K562 (cell line): Measurements from ENCODE around the gene COL6A2. TPM values are rescaled to one million over a fixed set of nuclear protein-coding genes. Genes with fewer than 3 reads are reported as not detected.
A peak's percentile ranks its signal among the peaks of the same experiment; 100 is the strongest.

ENCODE experiments used
- ATAC-seq: fragments of 200-7000 bp; cut with Tn5 transposase; 3 replicates; pipeline ENCODE4 v1.9.1; 2020; ENCODE audit warnings: moderate library complexity
- BruUV-seq: library from RNA; stranded (reverse); fragments of 400-500 nt; replicated peaks from 2 replicates; lab custom pipeline; 2021; lab: Mats Ljungman, UMichigan
- CTCF ChIA-PET: fragments of 300-600 bp; formaldehyde crosslinking; extraction: SDS; loops from one replicate; lab custom pipeline; 2021; ENCODE audit warnings: low intra/inter-chr PET ratio; lab: Yijun Ruan, JAX
- POLR2A ChIA-PET: fragments of 300-600, 350-650 bp; sonication (Branson Sonifier 250); formaldehyde crosslinking; extraction: SDS; loops from one replicate; lab custom pipeline; 2021; ENCODE audit warnings: antibody characterized with exemption, inconsistent platforms; lab: Yijun Ruan, JAX
- DNase-seq, 4 experiments: peaks; one replicate each; pipeline versions ENCODE4 v3.0.0 to v3.0.0-alpha.2; 2011 to 2018; ENCODE audit warnings: low spot score in 3 of 4, mixed read lengths in 3 of 4; ENCODE audit errors: extremely low read depth in 1 of 4
- FAIRE-seq: peaks from 2 replicates; lab custom pipeline; 2011; peaks lifted over from hg19 to GRCh38; lab: Jason Lieb, UNC
- H2AFZ ChIP-seq: 2 replicates; pipeline ENCODE4 v1.6.0; 2011; ENCODE audit warnings: low read depth, low read length, control low read depth, inconsistent platforms
- H3K27ac ChIP-seq: fragments of 200-600 bp; 3 replicates; pipeline ENCODE4 v1.8.0; 2011; ENCODE audit warnings: low read depth, mild to moderate bottlenecking, control low read depth, inconsistent platforms, low read length, moderate library complexity, mixed read lengths; ENCODE audit errors: extremely low read depth
- H3K27me3 ChIP-seq, 2 experiments: fragments of 300-600 bp in 1 of 2; 2 replicates in 1 of 2; 3 replicates in 1 of 2; pipeline versions ENCODE4 v1.6.0 to v1.8.0; 2011; ENCODE audit warnings: inconsistent platforms in 2 of 2, low read length in 2 of 2, mild to moderate bottlenecking in 1 of 2, mixed read lengths in 1 of 2, moderate library complexity in 1 of 2; ENCODE audit not compliant: control insufficient read depth in 2 of 2, insufficient read depth in 2 of 2
- H3K36me3 ChIP-seq: fragments of 300-600 bp; 3 replicates; pipeline ENCODE4 v1.8.0; 2011; ENCODE audit warnings: mild to moderate bottlenecking, low read length, inconsistent platforms; ENCODE audit not compliant: control insufficient read depth, insufficient read depth
- H3K4me1 ChIP-seq, 2 experiments: fragments of 200-600 bp in 1 of 2; replicated peaks in 1 of 2; 2 replicates in 1 of 2; 3 replicates in 1 of 2; pipeline versions ENCODE4 v1.5.1 to v1.8.0; 2011; ENCODE audit warnings: inconsistent platforms in 2 of 2, low read length in 2 of 2, mild to moderate bottlenecking in 1 of 2, mixed read lengths in 1 of 2, moderate library complexity in 1 of 2; ENCODE audit not compliant: control insufficient read depth in 2 of 2, insufficient read depth in 2 of 2
- H3K4me2 ChIP-seq: 2 replicates; pipeline ENCODE4 v1.6.1; 2011; ENCODE audit warnings: low read length, control low read depth, inconsistent platforms, mixed read lengths; ENCODE audit not compliant: insufficient read depth
- H3K4me3 ChIP-seq: fragments of 200-600 bp; sonication (generic), shearing (Covaris generic); 2 replicates; pipeline ENCODE4 v1.5.1; 2016; ENCODE audit warnings: control low read depth, inconsistent platforms
- H3K79me2 ChIP-seq: fragments of 200-600 bp; 3 replicates; pipeline ENCODE4 v1.8.0; 2011; ENCODE audit warnings: low read length, inconsistent platforms; ENCODE audit not compliant: control insufficient read depth, insufficient read depth
- H3K9ac ChIP-seq, 2 experiments: 2 replicates each; pipeline versions ENCODE4 v1.6.0 to v1.6.1; 2011; ENCODE audit warnings: low read depth in 2 of 2, low read length in 2 of 2, control low read depth in 1 of 2, inconsistent platforms in 1 of 2, mild to moderate bottlenecking in 1 of 2, mixed read lengths in 1 of 2; ENCODE audit not compliant: insufficient read depth in 1 of 2
- H3K9me1 ChIP-seq: one replicate; pipeline ENCODE4 v1.6.0; 2011; ENCODE audit warnings: inconsistent platforms, mild to moderate bottlenecking, low read length, moderate library complexity; ENCODE audit not compliant: control insufficient read depth, insufficient read depth
- H3K9me3 ChIP-seq: replicated peaks from 2 replicates; pipeline ENCODE4 v1.5.1; 2011; ENCODE audit warnings: low read depth, low read length, inconsistent platforms; ENCODE audit not compliant: control insufficient read depth, insufficient read depth
- H4K20me1 ChIP-seq: replicated peaks from 2 replicates; pipeline ENCODE4 v1.6.1; 2011; ENCODE audit warnings: low read length, inconsistent platforms, mixed read lengths; ENCODE audit not compliant: control insufficient read depth, insufficient read depth
- FOXK2 ChIP-seq, 2 experiments: fragments of 450-650 bp; IDR thresholded peaks in 1 of 2; conservative IDR thresholded peaks in 1 of 2; 2 replicates each; pipeline ENCODE4 v1.6.1; 2016; ENCODE audit warnings: low read depth in 2 of 2, mild to moderate bottlenecking in 1 of 2
- FOXO4 ChIP-seq: fragments of 450-650 bp; formaldehyde crosslinking; IDR thresholded peaks from 2 replicates; pipeline ENCODE4 v1.4.0; 2020; ENCODE audit warnings: mild to moderate bottlenecking, moderate library complexity
- GTF2F1 ChIP-seq: IDR thresholded peaks from 2 replicates; pipeline ENCODE4 v1.6.1; 2011; ENCODE audit warnings: low read depth, low read length, improper control_type of control experiment
- HMG20A ChIP-seq: fragments of 450-650 bp; formaldehyde crosslinking; conservative IDR thresholded peaks from 2 replicates; pipeline ENCODE4 v1.4.0; 2020; ENCODE audit warnings: mild to moderate bottlenecking, mixed read lengths
- KLF13 ChIP-seq: fragments of 450-650 bp; IDR thresholded peaks from 2 replicates; pipeline ENCODE4 v1.6.1; 2016; ENCODE audit warnings: missing genetic modification characterization, low read depth, mild to moderate bottlenecking, missing compliant biosample characterization, moderate library complexity, borderline replicate concordance
- MYBL2 ChIP-seq, 2 experiments: fragments of 450-650 bp in 1 of 2; sonication (generic) in 1 of 2; formaldehyde crosslinking in 1 of 2; IDR thresholded peaks; 2 replicates each; pipeline versions ENCODE4 v1.6.1 to v1.8.1; 2017 to 2022; ENCODE audit warnings: borderline replicate concordance in 1 of 2, inconsistent platforms in 1 of 2, low read depth in 1 of 2, mild to moderate bottlenecking in 1 of 2, missing genetic modification reagents in 1 of 2, moderate library complexity in 1 of 2
- PBX2 ChIP-seq, 2 experiments: IDR thresholded peaks in 1 of 2; conservative IDR thresholded peaks in 1 of 2; 2 replicates each; pipeline ENCODE4 v1.6.1; 2016; ENCODE audit warnings: low read depth in 2 of 2, mild to moderate bottlenecking in 1 of 2, missing compliant biosample characterization in 1 of 2, missing genetic modification characterization in 1 of 2, moderate library complexity in 1 of 2
- POLR2H ChIP-seq: IDR thresholded peaks from 2 replicates; pipeline ENCODE4 v1.6.1; 2016; ENCODE audit warnings: missing genetic modification characterization, low read depth, mild to moderate bottlenecking, control low read depth, missing compliant biosample characterization, moderate library complexity
- RBM14 ChIP-seq: fragments of 200-400 bp; formaldehyde crosslinking; IDR thresholded peaks from 2 replicates; pipeline ENCODE4 v1.6.1; 2018; ENCODE audit warnings: low read depth, mild to moderate bottlenecking, low read length, moderate library complexity, borderline replicate concordance; ENCODE audit not compliant: insufficient read depth
- RBM25 ChIP-seq: fragments of 200-400 bp; formaldehyde crosslinking; IDR thresholded peaks from 2 replicates; pipeline ENCODE4 v1.6.1; 2018; ENCODE audit warnings: low read length, low read depth, moderate library complexity; ENCODE audit not compliant: severe bottlenecking
- SUPT5H ChIP-seq: fragments of 450-650 bp; IDR thresholded peaks from 2 replicates; pipeline ENCODE4 v1.6.1; 2016
- TBL1XR1 ChIP-seq, 2 experiments: IDR thresholded peaks; 2 replicates each; pipeline ENCODE4 v1.6.1; 2012; ENCODE audit warnings: improper control_type of control experiment in 2 of 2, low read length in 2 of 2, mild to moderate bottlenecking in 1 of 2
- TSC22D4 ChIP-seq: fragments of 450-650 bp; IDR thresholded peaks from 2 replicates; pipeline ENCODE4 v1.6.1; 2016; ENCODE audit warnings: missing genetic modification characterization, missing biosample characterization, control low read depth
- ZBED1 ChIP-seq: IDR thresholded peaks from 2 replicates; pipeline ENCODE4 v1.6.1; 2014
- ZNF586 ChIP-seq: fragments of 450-650 bp; formaldehyde crosslinking; conservative IDR thresholded peaks from 2 replicates; pipeline ENCODE4 v1.4.0; 2020; ENCODE audit warnings: mild to moderate bottlenecking, moderate library complexity
- WGBS: fragments of 100-300 bp; shearing (Covaris generic); methylation state at CpG from one replicate; pipeline ENCODE4 v1.1.6; 2016; ENCODE audit warnings: low coverage, mixed read lengths; ENCODE audit not compliant: insufficient coverage; ENCODE audit errors: missing lambda C conversion rate; 5-methylcytosine and 5-hydroxymethylcytosine counted together
- in situ Hi-C: fragments of 300-500 bp; cut with MboI; formaldehyde crosslinking; loops from 4 replicates; pipeline ENCODE4 v1.15.0; 2018; ENCODE audit warnings: inconsistent platforms, mixed read lengths
- intact Hi-C: fragments of 100-400 bp; cut with micrococcal nuclease; formaldehyde crosslinking; loops from 2 replicates; pipeline ENCODE4 v1.14.2; 2022
- polyA plus RNA-seq, 8 experiments: library from polyadenylated mRNA; depleted of rRNA in 4 of 8; stranded (reverse) in 5 of 8; unstranded in 3 of 8; fragments of >200 nt; fragmentation: Nextera tagmentation in 2 of 8; fragmentation: Illumina TruSeq in 1 of 8; extraction: Ambion mirVana in 2 of 8; extraction: Trizol in 1 of 8; gene quantifications; 2 replicates each; pipeline versions ENCODE4 v1.2.1 to v1.2.3, GENCODE V29; 2011 to 2014; ENCODE audit warnings: inconsistent platforms in 1 of 8, missing spikeins in 1 of 8
- total RNA-seq, 7 experiments: library from RNA; depleted of rRNA in 6 of 7; stranded (reverse); fragments of >200 nt in 6 of 7; fragmentation: Illumina TruSeq in 2 of 7; extraction: Trizol in 2 of 7; gene quantifications; 2 replicates each; pipeline versions ENCODE4 v1.2.1 to v1.2.3, GENCODE V29; 2011 to 2021; ENCODE audit warnings: low replicate concordance in 1 of 7

The COL6A2 gene
- total and polyA plus RNA-seq, 9 of the 15 experiments (the other 6 are each of a cell fraction or from before 2014, with no cell fraction given): 0.07 to 1.1 (median 0.24) TPM; not detected in 3

- no peak for TF ChIP-seq FOXO4 (CRISPR knock-in tag)
These were observed 19.5 kb upstream of the COL6A2 start (continued) for GRCh38 chr21:46078322-46078977.

- 2% methylated on average over 6 of the region's 6 CpGs for WGBS
These were observed 18.9 kb upstream of the COL6A2 start for GRCh38 chr21:46078978-46079351.

More at GRCh38 chr21:46078978-46079351, 18.9 kb upstream of the COL6A2 start:
- CTCF ChIA-PET: no interaction called here
- Histone ChIP-seq H3K79me2 (no peaks in the 10 kb centered on the region), H3K36me3 (no peaks in the 10 kb centered on the region), H2AFZ (no peak overlapping the region), H3K9ac (no peak overlapping the region), H4K20me1 (peaks cover 17% of the 10 kb centered on the region; the same call in 1 of the 2 replicates), H3K9me1 (no peaks in the 10 kb centered on the region), H3K4me1 (peaks cover 0 to 31% of the 10 kb centered on the region in 2 experiments; a peak in 2 of 5 replicates), H3K9me3 (no peaks in the 10 kb centered on the region), H3K27me3 (peaks cover 53 to 68% of the 10 kb centered on the region in 2 experiments; a peak in 4 of 5 replicates), H3K4me3 (no peak overlapping the region), H3K4me2 (no peak overlapping the region), H3K27ac (no peak overlapping the region)
- intact Hi-C loops (no loop called here), in situ Hi-C loops (no loop called here)
- no TSS peak for BruUV-seq
- ATAC-seq (no peak), FAIRE-seq (no peak), DNase-seq (peak in 1 of 4 experiments; percentile 8)
- no peak for TF ChIP-seq FOXK2 (conservative IDR thresholded peaks at IDR 0.05 in 1 of 2, IDR thresholded peaks at IDR 0.05 in 1 of 2; ENCODE audit: low read depth in 2 of 2)
- no peak for TF ChIP-seq KLF13 (tag)
- TF ChIP-seq TSC22D4 (tag): no peak
- TF ChIP-seq MYBL2 (IDR thresholded peaks at IDR 0.05; ENCODE audit: low read depth): no peak
- TF ChIP-seq MYBL2 (CRISPR knock-in tag; IDR thresholded peaks at IDR 0.05; ENCODE audit: borderline replicate concordance): no peak
- TF ChIP-seq POLR2H: no peak
- no peak for TF ChIP-seq RBM25
- TF ChIP-seq GTF2F1: no peak
- TF ChIP-seq TBL1XR1 (IDR thresholded peaks at IDR 0.05; ENCODE audit: low read length in 2 of 2): no peak
- no peak for TF ChIP-seq ZBED1
- no peak for TF ChIP-seq PBX2 (CRISPR knock-in tag; IDR thresholded peaks at IDR 0.05; ENCODE audit: low read depth)
- TF ChIP-seq PBX2 (tag; conservative IDR thresholded peaks at IDR 0.05; ENCODE audit: low read depth): no peak
- TF ChIP-seq SUPT5H: no peak
- TF ChIP-seq RBM14: no peak
- no peak for TF ChIP-seq HMG20A
- no peak for TF ChIP-seq ZNF586
- POLR2A ChIA-PET: interaction anchor here (0.9 kb wide), 1 partner anchor 64 kb away, joined by 3 read pairs; no protein-coding TSS in a partner anchor
